Activated T-cell treated with anti-CD3 and anti-CD28 coated beads, Interleukin-2, amount 50 U/mL, for 72 hours (primary cell): ENCODE measurements around the gene OFD1. TPM values are rescaled to one million over a fixed set of nuclear protein-coding genes. Genes with fewer than 3 reads are reported as not detected.

Experiments
- ATAC-seq, 2 donors: fragments of 150-1000 bp; cut with Tn5 transposase; replicated peaks in 1 of 2; 2 replicates each; pipeline ENCODE4 v1.10.0; 2021; ENCODE audit warnings: moderate library complexity in 2 of 2, mild to moderate bottlenecking in 1 of 2
- DNase-seq, 2 donors: peaks; one replicate each; pipeline ENCODE4 v3.0.0; 2021 to 2022; ENCODE audit warnings: mixed read lengths in 1 of 2
- H3K27ac Mint-ChIP-seq: one replicate; pipeline ENCODE4 v1.8.0; 2022; ENCODE audit warnings: mild to moderate bottlenecking, moderate library complexity, mixed read lengths
- H3K27me3 Mint-ChIP-seq: one replicate; pipeline ENCODE4 v1.8.0; 2022; ENCODE audit warnings: low read depth, mixed read lengths
- H3K36me3 Mint-ChIP-seq, 2 donors: one replicate each; pipeline ENCODE4 v1.8.0; 2022; ENCODE audit warnings: mixed read lengths in 2 of 2, mild to moderate bottlenecking in 1 of 2; ENCODE audit not compliant: insufficient read depth in 2 of 2
- H3K4me1 Mint-ChIP-seq: one replicate; pipeline ENCODE4 v1.8.0; 2022; ENCODE audit warnings: low read depth, mixed read lengths
- H3K4me3 Mint-ChIP-seq, 2 donors: one replicate each; pipeline ENCODE4 v1.8.0; 2022; ENCODE audit warnings: mild to moderate bottlenecking in 2 of 2, mixed read lengths in 2 of 2, moderate library complexity in 2 of 2
- H3K9me3 Mint-ChIP-seq, 2 donors: one replicate each; pipeline ENCODE4 v1.8.0; 2022; ENCODE audit warnings: mixed read lengths in 2 of 2
- total RNA-seq, 2 donors: library from RNA; stranded (reverse); gene quantifications; one replicate each; pipeline ENCODE4 v1.2.3, GENCODE V29; 2022

The OFD1 gene
- 10 to 100 TPM; 63.7 to 66.7 TPM for total RNA-seq

- Mint-ChIP-seq H3K9me3 (no peaks in the 10 kb centered on the region), H3K27ac (peak within 1 kb of the TSS; percentile 97), H3K36me3 (peaks cover 9 to 28% of the 10 kb centered on the region in 2 donors), H3K27me3 (no peaks in the 10 kb centered on the region), H3K4me3 (peak within 1 kb of the TSS; percentile 96 to 98), H3K4me1 (peaks cover 54% of the 10 kb centered on the region)
- DNase-seq = peak; percentile 88 to 93
- ATAC-seq = peak; percentile 96 to 99
These were observed at the start of gene OFD1, which contains the start of gene TRAPPC2 for GRCh38 chrX:13734278-13735172. TSS of gene OFD1 (plus strand) at chrX:13734748. CDS start at chrX:13735072, 324 bp downstream. TSS of gene TRAPPC2 (minus strand) at chrX:13734620. CDS start at chrX:13719963, 14,657 bp downstream.

- H3K27ac Mint-ChIP-seq = peak overlapping the region; percentile 59
- peaks cover 5 to 8% of the 10 kb centered on the region in 2 donors for H3K36me3 Mint-ChIP-seq
- peaks cover 20% of the 10 kb centered on the region for H3K27me3 Mint-ChIP-seq
- ATAC-seq (no peak), DNase-seq (no peak)
- no peaks in the 10 kb centered on the region for H3K9me3 Mint-ChIP-seq
- peaks cover 35% of the 10 kb centered on the region for H3K4me1 Mint-ChIP-seq
- H3K4me3 Mint-ChIP-seq = peak overlapping the region in 1 of 2 donors; percentile 29
These were observed 49.3 kb upstream of the OFD1 start for GRCh38 chrX:13685126-13685763.

- Mint-ChIP-seq H3K9me3 (no peaks in the 10 kb centered on the region), H3K27ac (peak overlapping the region; percentile 83), H3K27me3 (peaks cover 24% of the 10 kb centered on the region), H3K36me3 (peaks cover 14% of the 10 kb centered on the region in 2 donors), H3K4me3 (peak overlapping the region; percentile 33 to 97), H3K4me1 (peaks cover 52% of the 10 kb centered on the region)
- peak; percentile 26 to 27 for ATAC-seq
- DNase-seq = no peak
These were observed 47.3 kb upstream of the OFD1 start for GRCh38 chrX:13687203-13687602.

DNA sequence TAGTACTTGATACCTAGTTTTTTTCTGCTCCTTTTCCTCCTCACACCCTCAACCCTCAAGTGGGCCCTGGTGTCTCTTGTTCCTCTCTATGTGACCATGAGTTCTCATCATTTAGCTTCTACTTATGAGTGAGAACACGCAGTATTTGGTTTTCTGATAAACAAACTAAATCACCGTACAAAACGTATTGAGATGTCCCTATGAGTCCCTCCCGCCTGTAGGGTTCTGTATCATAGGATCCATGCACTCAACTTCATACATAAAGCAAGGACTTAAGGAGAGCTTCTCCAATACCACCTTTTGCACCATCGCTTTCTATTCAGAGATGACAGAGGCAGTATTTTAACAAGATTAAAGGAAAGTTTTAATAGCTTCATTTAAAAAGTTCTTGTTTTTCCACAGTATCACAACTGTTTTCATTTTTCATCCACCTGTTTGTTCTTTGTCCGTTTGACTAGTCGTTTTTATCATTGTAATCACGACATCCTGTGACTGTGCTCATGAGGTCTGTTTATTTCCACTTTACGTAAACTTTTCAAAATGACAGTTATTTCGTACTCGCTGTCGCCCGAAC is 46.1 kb upstream of the OFD1 start:
- DNase-seq (peak; percentile 13 to 21), ATAC-seq (peak; percentile 48 to 56)
- Mint-ChIP-seq H3K27ac (peak overlapping the region; percentile 83), H3K4me3 (peak overlapping the region; percentile 73 to 97), H3K4me1 (peaks cover 65% of the 10 kb centered on the region), H3K9me3 (no peaks in the 10 kb centered on the region), H3K36me3 (peaks cover 20 to 21% of the 10 kb centered on the region in 2 donors), H3K27me3 (peaks cover 37% of the 10 kb centered on the region)

DNA sequence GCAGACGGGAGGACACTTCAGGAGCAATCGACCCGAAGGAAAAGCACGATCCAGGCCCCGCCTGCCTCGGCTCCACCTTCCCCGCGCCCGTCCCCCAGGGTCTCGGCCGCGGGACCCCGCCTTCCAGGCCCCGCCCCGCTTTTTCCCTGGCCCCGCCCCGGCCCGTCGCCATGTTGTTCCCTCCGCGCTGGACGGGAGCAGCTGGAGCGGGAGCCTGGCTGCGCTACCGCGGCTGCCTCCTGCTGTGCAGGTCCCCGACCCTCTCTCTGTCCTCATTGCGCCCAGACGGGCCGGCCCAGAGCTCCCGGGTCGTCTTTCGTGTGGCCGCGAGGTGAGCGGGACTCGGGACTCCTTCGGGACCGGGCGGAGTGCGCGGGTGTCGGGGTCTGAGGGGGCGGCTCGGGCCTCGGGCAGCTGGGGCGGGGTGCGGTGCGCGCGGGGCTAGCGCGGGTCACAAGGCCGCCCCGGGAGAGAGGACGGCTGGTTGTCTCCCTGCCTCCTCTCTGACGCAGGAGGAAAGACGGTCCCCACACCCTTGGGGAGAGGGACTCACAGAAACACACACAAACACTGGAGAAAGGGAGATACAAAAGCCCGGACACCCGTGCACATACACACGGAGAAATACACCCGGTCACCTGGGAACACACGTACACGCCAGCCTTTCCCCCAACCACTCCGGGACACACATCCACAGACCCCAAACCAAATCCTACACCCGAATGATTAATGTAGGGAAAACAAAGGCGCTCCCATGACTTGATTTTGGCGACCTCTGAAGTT is 45.4 kb upstream of the OFD1 start, which contains the start of gene RAB9A:
TSS of gene RAB9A (plus strand) at position 171 of the 783 bp plus-strand sequence. CDS start 19,619 bp downstream, outside the sequence.
- Mint-ChIP-seq H3K36me3 (peaks cover 21 to 22% of the 10 kb centered on the region in 2 donors), H3K27me3 (peaks cover 42% of the 10 kb centered on the region), H3K9me3 (no peaks in the 10 kb centered on the region), H3K4me3 (peak within 1 kb of the TSS; percentile 73 to 97), H3K27ac (peak within 1 kb of the TSS; percentile 96), H3K4me1 (peaks cover 70% of the 10 kb centered on the region)
- DNase-seq (peak; percentile 84 to 88), ATAC-seq (peak; percentile 83)

GRCh38 chrX:13689741-13690211 is 44.8 kb upstream of the OFD1 start:
- Mint-ChIP-seq H3K4me3 (peak overlapping the region; percentile 73 to 97), H3K27ac (peak overlapping the region; percentile 96), H3K27me3 (peaks cover 42% of the 10 kb centered on the region), H3K36me3 (peaks cover 21 to 22% of the 10 kb centered on the region in 2 donors), H3K9me3 (no peaks in the 10 kb centered on the region), H3K4me1 (peaks cover 70% of the 10 kb centered on the region)
- DNase-seq (no peak), ATAC-seq (no peak)

- Mint-ChIP-seq H3K9me3 (no peaks in the 10 kb centered on the region), H3K27ac (peak overlapping the region; percentile 96), H3K4me1 (peaks cover 70% of the 10 kb centered on the region)
These were observed 43.7 kb upstream of the OFD1 start for GRCh38 chrX:13690836-13691235.

GRCh38 chrX:13691841-13692371 is 42.6 kb upstream of the OFD1 start:
- DNase-seq = no peak
- Mint-ChIP-seq H3K9me3 (no peaks in the 10 kb centered on the region), H3K4me3 (peak overlapping the region; percentile 72 to 81), H3K27me3 (peaks cover 43% of the 10 kb centered on the region), H3K4me1 (peaks cover 69% of the 10 kb centered on the region), H3K27ac (peak overlapping the region; percentile 82), H3K36me3 (peaks cover 19 to 27% of the 10 kb centered on the region in 2 donors)
- no peak for ATAC-seq

More at GRCh38 chrX:13690836-13691235, 43.7 kb upstream of the OFD1 start:
- no peak for ATAC-seq
- Mint-ChIP-seq H3K4me3 (peak overlapping the region; percentile 73 to 97), H3K36me3 (peaks cover 19 to 27% of the 10 kb centered on the region in 2 donors), H3K27me3 (peaks cover 41% of the 10 kb centered on the region)
- DNase-seq = peak in 1 of 2 donors; percentile 10

- DNase-seq = no peak
- peaks cover 60% of the 10 kb centered on the region for H3K4me1 Mint-ChIP-seq
- H3K36me3 Mint-ChIP-seq = peaks cover 19 to 26% of the 10 kb centered on the region in 2 donors
- H3K9me3 Mint-ChIP-seq = no peaks in the 10 kb centered on the region
- peaks cover 36% of the 10 kb centered on the region for H3K27me3 Mint-ChIP-seq
- peak overlapping the region; percentile 72 to 81 for H3K4me3 Mint-ChIP-seq
- ATAC-seq = no peak
- H3K27ac Mint-ChIP-seq = peak overlapping the region; percentile 82
These were observed 41.7 kb upstream of the OFD1 start for GRCh38 chrX:13692771-13693231.

- Mint-ChIP-seq H3K27ac (peak overlapping the region; percentile 26), H3K9me3 (no peaks in the 10 kb centered on the region), H3K4me1 (peaks cover 56% of the 10 kb centered on the region), H3K4me3 (peak overlapping the region; percentile 72 to 81), H3K27me3 (peaks cover 36% of the 10 kb centered on the region), H3K36me3 (peaks cover 19 to 26% of the 10 kb centered on the region in 2 donors)
- ATAC-seq (no peak), DNase-seq (no peak)
These were observed 41.1 kb upstream of the OFD1 start for GRCh38 chrX:13693341-13693961.

- peaks cover 36% of the 10 kb centered on the region for H3K27me3 Mint-ChIP-seq
- no peak overlapping the region for H3K27ac Mint-ChIP-seq
- ATAC-seq = no peak
- H3K36me3 Mint-ChIP-seq = peaks cover 21 to 31% of the 10 kb centered on the region in 2 donors
- no peak for DNase-seq
- no peaks in the 10 kb centered on the region for H3K9me3 Mint-ChIP-seq
- H3K4me1 Mint-ChIP-seq = peaks cover 62% of the 10 kb centered on the region
- no peak overlapping the region for H3K4me3 Mint-ChIP-seq
These were observed 40.2 kb upstream of the OFD1 start for GRCh38 chrX:13694359-13694758.
